HepG2 (cell line): ENCODE results near the gene SERPINE3. TPM values are rescaled to one million over a fixed set of nuclear protein-coding genes. Genes with fewer than 3 reads are reported as not detected.

Experiments used
- ATAC-seq: fragments of 200-7000 bp; cut with Tn5 transposase; 3 replicates; pipeline ENCODE4 v1.9.1; 2020; ENCODE audit warnings: mild to moderate bottlenecking, moderate library complexity
- BruUV-seq: library from RNA; stranded (reverse); fragments of 400-500 nt; replicated peaks from 2 replicates; lab custom pipeline; 2021; lab: Mats Ljungman, UMichigan
- CTCF ChIA-PET: fragments of 300-600 bp; formaldehyde crosslinking; extraction: SDS; loops from one replicate; lab custom pipeline; 2021; ENCODE audit warnings: low total read pairs, inconsistent platforms, low intra/inter-chr PET ratio; lab: Yijun Ruan, JAX
- POLR2A ChIA-PET: fragments of 350-600 bp; sonication (Branson Sonifier 250); formaldehyde crosslinking; loops from one replicate; lab custom pipeline; 2020; ENCODE audit warnings: antibody characterized with exemption, inconsistent platforms; lab: Yijun Ruan, JAX
- DNase-seq: peaks from one replicate; pipeline ENCODE4 v3.0.0-alpha.2; 2015; ENCODE audit warnings: low spot score
- FAIRE-seq: peaks from 3 replicates; lab custom pipeline; 2011; peaks lifted over from hg19 to GRCh38; lab: Jason Lieb, UNC
- H2AFZ ChIP-seq: one replicate; pipeline ENCODE4 v1.6.1; 2011; ENCODE audit warnings: low read length, inconsistent platforms
- H3K27ac ChIP-seq: fragments of 300-600 bp; 3 replicates; pipeline ENCODE4 v1.8.0; 2011; ENCODE audit warnings: mixed run types, mild to moderate bottlenecking, mixed read lengths, low read length, inconsistent platforms; ENCODE audit not compliant: insufficient read depth; ENCODE audit errors: extremely low read length
- H3K27me3 ChIP-seq, 2 experiments: fragments of 200-600 bp in 1 of 2; 2 replicates in 1 of 2; 3 replicates in 1 of 2; pipeline versions ENCODE4 v1.6.0 to v1.8.0; 2011; ENCODE audit warnings: low read length in 2 of 2, mild to moderate bottlenecking in 2 of 2, moderate library complexity in 2 of 2, inconsistent platforms in 1 of 2; ENCODE audit not compliant: insufficient read depth in 2 of 2, control insufficient read depth in 1 of 2
- H3K36me3 ChIP-seq, 2 experiments: fragments of 200-600 bp in 1 of 2; replicated peaks in 1 of 2; 2 replicates in 1 of 2; 3 replicates in 1 of 2; pipeline versions ENCODE4 v1.5.1 to v1.8.0; 2011; ENCODE audit warnings: low read length in 2 of 2, inconsistent platforms in 1 of 2; ENCODE audit not compliant: insufficient read depth in 2 of 2, control insufficient read depth in 1 of 2
- H3K4me1 ChIP-seq: 2 replicates; pipeline ENCODE4 v1.5.1; 2012; ENCODE audit warnings: low read length, inconsistent platforms; ENCODE audit not compliant: insufficient read depth
- H3K4me2 ChIP-seq: 2 replicates; pipeline ENCODE4 v1.6.0; 2011; ENCODE audit warnings: low read depth, low read length, inconsistent platforms
- H3K4me3 ChIP-seq, 3 experiments: fragments of 200-600 bp in 1 of 3; sonication (generic), shearing (Covaris generic) in 1 of 3; replicated peaks in 1 of 3; 2 replicates each; pipeline ENCODE4 v1.5.1; 2011 to 2016; ENCODE audit warnings: low read length in 3 of 3, inconsistent platforms in 2 of 3, low read depth in 2 of 3, mild to moderate bottlenecking in 2 of 3, control low read depth in 1 of 3, mixed read lengths in 1 of 3; ENCODE audit not compliant: insufficient read depth in 1 of 3
- H3K79me2 ChIP-seq: one replicate; pipeline ENCODE4 v1.6.1; 2011; ENCODE audit warnings: low read length, inconsistent platforms; ENCODE audit not compliant: insufficient read depth
- H3K9ac ChIP-seq: 2 replicates; pipeline ENCODE4 v1.6.0; 2011; ENCODE audit warnings: mild to moderate bottlenecking, low read depth, low read length, inconsistent platforms; ENCODE audit not compliant: insufficient read depth
- H3K9me3 ChIP-seq: 2 replicates; pipeline ENCODE4 v1.5.1; 2012; ENCODE audit warnings: mild to moderate bottlenecking, low read length
- H4K20me1 ChIP-seq: 2 replicates; pipeline ENCODE4 v1.6.0; 2011; ENCODE audit warnings: inconsistent platforms, mild to moderate bottlenecking, low read length, moderate library complexity; ENCODE audit not compliant: insufficient read depth
- ATF4 ChIP-seq, 2 experiments: fragments of 450-650 bp in 1 of 2; sonication (generic) in 1 of 2; formaldehyde crosslinking; IDR thresholded peaks; 2 replicates each; pipeline versions ENCODE4 v1.5.0 to v1.8.0; 2020 to 2022; ENCODE audit warnings: mild to moderate bottlenecking in 1 of 2, missing genetic modification reagents in 1 of 2
- ELF3 ChIP-seq: IDR thresholded peaks from 2 replicates; pipeline ENCODE4 v1.6.1; 2016; ENCODE audit warnings: missing genetic modification reagents, missing compliant biosample characterization
- FOXC1 ChIP-seq: sonication (generic); formaldehyde crosslinking; IDR thresholded peaks from 2 replicates; pipeline ENCODE4 v1.8.0; 2022; ENCODE audit warnings: mild to moderate bottlenecking, missing genetic modification reagents, borderline replicate concordance
- TCF7L2 ChIP-seq: IDR thresholded peaks from 2 replicates; pipeline ENCODE4 v1.6.1; 2011; ENCODE audit warnings: mild to moderate bottlenecking, low read depth, low read length, moderate library complexity
- TFDP1 ChIP-seq: IDR thresholded peaks from 2 replicates; pipeline ENCODE4 v1.6.1; 2016; ENCODE audit warnings: missing compliant biosample characterization, missing genetic modification reagents, borderline replicate concordance
- TSC22D2 ChIP-seq: sonication (generic); formaldehyde crosslinking; IDR thresholded peaks from 2 replicates; pipeline ENCODE4 v1.5.1; 2020; ENCODE audit warnings: missing genetic modification reagents, mild to moderate bottlenecking, borderline replicate concordance
- ZNF354B ChIP-seq: sonication (generic); formaldehyde crosslinking; IDR thresholded peaks from 2 replicates; pipeline ENCODE4 v1.8.0; 2022; ENCODE audit warnings: mild to moderate bottlenecking, missing genetic modification reagents
- ZNF737 ChIP-seq: sonication (generic); formaldehyde crosslinking; IDR thresholded peaks from 2 replicates; pipeline ENCODE4 v1.5.0; 2020; ENCODE audit warnings: missing genetic modification reagents, mild to moderate bottlenecking, borderline replicate concordance
- ZNF784 ChIP-seq: sonication (generic); formaldehyde crosslinking; IDR thresholded peaks from 2 replicates; pipeline ENCODE4 v1.5.1; 2020; ENCODE audit warnings: missing genetic modification reagents, mild to moderate bottlenecking, borderline replicate concordance
- ZNF850 ChIP-seq: sonication (generic); formaldehyde crosslinking; conservative IDR thresholded peaks from 2 replicates; pipeline ENCODE4 v1.9.0; 2021; ENCODE audit warnings: mild to moderate bottlenecking, missing genetic modification reagents
- WGBS: methylation state at CpG from one replicate; pipeline ENCODE4 v1.1.6; 2017; ENCODE audit warnings: low lambda C conversion rate; 5-methylcytosine and 5-hydroxymethylcytosine counted together
- in situ Hi-C: cut with HindIII; loops from 2 replicates; pipeline ENCODE4 v1.10.0; 2017; ENCODE audit warnings: low pct_unique_long_range_greater_than_20kb; ENCODE audit not compliant: extremely low pct_ligation_motif_present
- intact Hi-C: fragments of 100-400 bp; cut with micrococcal nuclease; formaldehyde crosslinking; loops from one replicate; pipeline ENCODE4 v1.10.0; 2022; ENCODE audit not compliant: unreplicated experiment
- polyA plus RNA-seq, 8 experiments: library from polyadenylated mRNA; depleted of rRNA in 3 of 8; stranded (reverse) in 7 of 8; unstranded in 1 of 8; fragments of >200 nt; fragmentation: Illumina TruSeq in 4 of 8; extraction: Trizol in 4 of 8; gene quantifications; 2 replicates each; pipeline versions ENCODE4 v1.2.1 to v1.2.3, GENCODE V29; 2011 to 2016; ENCODE audit warnings: low read depth in 4 of 8, missing spikeins in 1 of 8, mixed read lengths in 1 of 8; ENCODE audit not compliant: insufficient read depth in 1 of 8
- total RNA-seq, 5 experiments: library from RNA; depleted of rRNA; stranded (reverse); fragments of >200 nt; fragmentation: Illumina TruSeq; extraction: Trizol; gene quantifications; 2 replicates each; pipeline ENCODE4 v1.2.3, GENCODE V29; 2016; ENCODE audit warnings: low read depth in 1 of 5

Gene SERPINE3
- total and polyA plus RNA-seq, 2 of the 13 experiments (the other 11 are each of a cell fraction or from before 2014, with no cell fraction given) = not detected

GRCh38 chr13:51343475-51343874, 4.0 kb downstream of the SERPINE3 start:
- CTCF ChIA-PET = no interaction called here
- H2AFZ ChIP-seq = no peak overlapping the region

GRCh38 chr13:51346397-51346796, 6.9 kb downstream of the SERPINE3 start:
- 65% methylated on average over 2 of the region's 2 CpGs for WGBS
- H3K4me3 ChIP-seq = no peak overlapping the region
- DNase-seq (no peak), ATAC-seq (no peak), FAIRE-seq (no peak)
- H3K27ac ChIP-seq = no peak overlapping the region
- intact Hi-C loops = no loop called here
- H4K20me1 ChIP-seq = no peaks in the 10 kb centered on the region
- H3K9me3 ChIP-seq = no peaks in the 10 kb centered on the region
- H3K79me2 ChIP-seq = no peaks in the 10 kb centered on the region
- H2AFZ ChIP-seq = no peak overlapping the region
- ChIA-PET POLR2A (no interaction called here), CTCF (no interaction called here)
- TF ChIP-seq ATF4 (CRISPR knock-in tag; IDR thresholded peaks at IDR 0.05) (no peak), FOXC1 (CRISPR knock-in tag) (no peak), ZNF784 (CRISPR knock-in tag) (no peak), ELF3 (CRISPR knock-in tag) (no peak), ZNF737 (CRISPR knock-in tag) (no peak), ZNF354B (CRISPR knock-in tag) (no peak), TSC22D2 (CRISPR knock-in tag) (no peak), TCF7L2 (no peak)
- no peaks in the 10 kb centered on the region for H3K27me3 ChIP-seq
- H3K4me2 ChIP-seq = no peak overlapping the region
- in situ Hi-C loops = no loop called here
- H3K36me3 ChIP-seq = no peaks in the 10 kb centered on the region
- H3K4me1 ChIP-seq = peaks cover 1% of the 10 kb centered on the region; the same call in 1 of the 2 replicates
- H3K9ac ChIP-seq = no peak overlapping the region
- BruUV-seq = no TSS peak

More at GRCh38 chr13:51343475-51343874, 4.0 kb downstream of the SERPINE3 start:
- no peaks in the 10 kb centered on the region for H3K79me2 ChIP-seq
- H3K27me3 ChIP-seq = no peaks in the 10 kb centered on the region
- intact Hi-C loops (no loop called here), in situ Hi-C loops (no loop called here)
- WGBS = 58% methylated on average over 5 of the region's 5 CpGs
- H3K4me2 ChIP-seq = no peak overlapping the region
- FAIRE-seq (no peak), ATAC-seq (no peak), DNase-seq (no peak)
- no peak overlapping the region for H3K4me3 ChIP-seq
- TF ChIP-seq TFDP1 (no peak), ZNF850 (CRISPR knock-in tag) (no peak)
- no TSS peak for BruUV-seq
- H3K9me3 ChIP-seq = no peaks in the 10 kb centered on the region
- H3K4me1 ChIP-seq = peaks cover 8% of the 10 kb centered on the region; the same call in 1 of the 2 replicates
- no peaks in the 10 kb centered on the region for H4K20me1 ChIP-seq
- POLR2A ChIA-PET = no interaction called here
- H3K36me3 ChIP-seq = no peaks in the 10 kb centered on the region
- no peak overlapping the region for H3K27ac ChIP-seq
- H3K9ac ChIP-seq = no peak overlapping the region
